Adipocyte (in vitro differentiated cells): ENCODE data around the gene PLA2G4A.

Experiments
- DNase-seq: peaks from one replicate; pipeline ENCODE4 v3.0.0-alpha.2; 2015; ENCODE audit warnings: low read depth
- H3K27me3 ChIP-seq: replicated peaks from 2 replicates; pipeline ENCODE4 v1.7.0; 2013; ENCODE audit warnings: mild to moderate bottlenecking, low read length, moderate library complexity; ENCODE audit not compliant: control insufficient read depth, insufficient read depth
- H3K36me3 ChIP-seq: 2 replicates; pipeline ENCODE4 v1.7.0; 2013; ENCODE audit warnings: low read length, mild to moderate bottlenecking, moderate library complexity; ENCODE audit not compliant: control insufficient read depth, insufficient read depth, severe bottlenecking
- H3K4me1 ChIP-seq: 2 replicates; pipeline ENCODE4 v1.7.0; 2013; ENCODE audit warnings: mild to moderate bottlenecking, low read length, moderate library complexity; ENCODE audit not compliant: control insufficient read depth, insufficient read depth
- H3K4me3 ChIP-seq: 2 replicates; pipeline ENCODE4 v1.7.0; 2013; ENCODE audit warnings: mild to moderate bottlenecking, low read length, moderate library complexity
- H3K9ac ChIP-seq: 2 replicates; pipeline ENCODE4 v1.7.0; 2013; ENCODE audit warnings: mild to moderate bottlenecking, low read length, moderate library complexity
- H3K9me3 ChIP-seq: 2 replicates; pipeline ENCODE4 v1.7.0; 2013; ENCODE audit warnings: mild to moderate bottlenecking, low read length, moderate library complexity; ENCODE audit not compliant: control insufficient read depth

Gene PLA2G4A

DNA sequence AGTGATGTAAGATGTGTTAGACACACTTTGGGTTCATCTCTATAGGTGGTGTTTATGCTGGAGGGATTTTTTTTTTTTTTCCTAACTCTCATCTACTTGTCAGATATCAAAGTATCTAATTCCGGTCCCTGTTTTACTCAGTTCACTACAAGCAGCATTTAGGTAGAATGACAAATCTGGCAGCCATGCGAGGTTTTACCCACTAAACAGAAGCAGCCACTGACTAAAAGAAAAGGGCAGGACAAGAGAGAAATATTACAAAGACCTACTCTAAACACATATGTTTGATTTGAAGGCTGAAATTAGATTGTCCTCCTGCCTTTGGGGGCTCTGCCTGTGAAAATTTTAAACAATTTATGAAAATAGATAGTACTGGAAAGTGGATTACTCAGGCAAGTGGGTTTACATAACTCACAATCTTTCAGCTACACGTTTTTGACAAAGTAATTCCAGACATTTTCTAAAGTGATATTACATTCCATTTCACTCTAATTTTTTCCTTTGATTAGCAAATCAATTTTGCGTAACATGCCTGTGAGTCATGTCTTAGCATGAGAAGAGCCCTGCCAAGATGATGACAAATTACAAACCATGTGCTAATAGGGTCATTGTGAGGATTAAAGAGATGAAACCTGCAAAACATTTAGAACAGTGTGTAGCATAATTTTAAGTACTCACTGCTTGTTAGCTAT is 172.6 kb downstream of the PLA2G4A start:
- H3K4me3 ChIP-seq = peak overlapping the region; percentile 5
- peak; percentile 87 for DNase-seq

DNA sequence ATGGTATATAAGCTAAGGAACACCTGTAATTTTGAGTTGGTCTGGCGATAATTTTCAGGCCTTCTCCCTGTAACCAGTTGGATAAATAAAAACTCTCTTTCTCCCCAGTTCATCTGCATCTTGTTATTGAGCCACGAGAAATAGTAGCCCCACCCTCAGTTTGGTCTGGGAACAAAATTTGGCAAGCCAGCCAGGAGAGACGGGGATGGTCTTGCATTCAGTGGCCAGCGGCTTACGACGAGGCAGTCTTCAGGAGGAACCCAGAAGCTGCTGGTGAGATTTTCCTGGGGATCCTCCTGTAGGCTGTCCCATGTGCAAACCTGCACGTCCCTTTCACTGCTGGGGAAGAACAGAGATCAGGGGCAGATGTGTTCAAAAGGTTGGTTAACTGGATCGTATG is 174.6 kb downstream of the PLA2G4A start:
- peaks cover 4% of the 10 kb centered on the region for H3K9me3 ChIP-seq
- DNase-seq = no peak
- no peak overlapping the region for H3K4me3 ChIP-seq
- H3K4me1 ChIP-seq = peaks cover 14% of the 10 kb centered on the region
- no peaks in the 10 kb centered on the region for H3K36me3 ChIP-seq
- no peak overlapping the region for H3K9ac ChIP-seq
- no peaks in the 10 kb centered on the region for H3K27me3 ChIP-seq

More for the DNA sequence above, 172.6 kb downstream of the PLA2G4A start:
- no peaks in the 10 kb centered on the region for H3K9me3 ChIP-seq
- peak overlapping the region; percentile 12 for H3K9ac ChIP-seq
- no peaks in the 10 kb centered on the region for H3K36me3 ChIP-seq
- peaks cover 14% of the 10 kb centered on the region for H3K4me1 ChIP-seq
- H3K27me3 ChIP-seq = no peaks in the 10 kb centered on the region

DNA sequence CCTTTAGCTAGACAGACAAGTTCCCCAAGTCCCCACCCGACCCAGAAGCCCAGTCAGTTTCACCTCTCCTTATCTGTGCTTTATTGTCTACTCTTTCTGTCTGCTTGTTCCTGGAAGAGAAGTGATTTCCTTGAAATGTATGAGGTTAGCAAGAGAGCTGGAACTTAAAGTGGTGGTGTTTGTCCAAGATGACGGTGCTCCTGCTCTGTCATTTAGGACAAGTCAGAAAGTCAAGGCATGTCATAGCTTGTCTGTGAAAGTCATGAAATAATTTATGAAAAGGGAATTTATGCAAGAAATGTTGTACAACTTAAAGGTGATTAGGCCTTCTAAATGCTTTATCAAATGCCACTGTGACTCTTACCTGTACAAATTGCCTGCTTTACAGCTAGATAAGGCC is 178.1 kb downstream of the PLA2G4A start:
- no peak for DNase-seq
- H3K9me3 ChIP-seq = peaks cover 4% of the 10 kb centered on the region
- H3K4me3 ChIP-seq = no peak overlapping the region

DNA sequence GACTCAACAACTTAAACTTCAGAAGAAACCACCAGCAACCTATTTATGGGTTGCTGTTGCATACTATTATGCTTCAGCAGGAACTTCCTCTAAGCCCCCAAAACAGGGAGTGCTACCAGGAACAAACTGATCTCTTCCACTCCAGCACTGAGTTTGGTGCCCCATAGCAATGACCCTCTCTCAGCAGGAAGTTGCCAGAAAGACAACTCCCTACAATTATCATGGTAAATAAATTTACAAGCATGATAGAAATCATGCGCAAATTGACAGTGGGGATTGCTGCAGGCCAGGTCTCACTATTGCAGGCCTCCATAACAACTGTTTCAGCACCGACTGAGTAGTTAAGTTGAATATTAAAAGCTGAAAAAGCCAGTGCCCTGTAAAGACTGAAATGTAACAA is 180.6 kb downstream of the PLA2G4A start:
- H3K9ac ChIP-seq = no peak overlapping the region
- H3K9me3 ChIP-seq = peaks cover 4% of the 10 kb centered on the region
- H3K4me1 ChIP-seq = no peaks in the 10 kb centered on the region
- no peaks in the 10 kb centered on the region for H3K27me3 ChIP-seq
- H3K36me3 ChIP-seq = no peaks in the 10 kb centered on the region
- no peak overlapping the region for H3K4me3 ChIP-seq
- DNase-seq = no peak

More for the DNA sequence above, 178.1 kb downstream of the PLA2G4A start:
- Histone ChIP-seq H3K27me3 (no peaks in the 10 kb centered on the region), H3K9ac (no peak overlapping the region), H3K4me1 (peaks cover 2% of the 10 kb centered on the region), H3K36me3 (no peaks in the 10 kb centered on the region)

DNA sequence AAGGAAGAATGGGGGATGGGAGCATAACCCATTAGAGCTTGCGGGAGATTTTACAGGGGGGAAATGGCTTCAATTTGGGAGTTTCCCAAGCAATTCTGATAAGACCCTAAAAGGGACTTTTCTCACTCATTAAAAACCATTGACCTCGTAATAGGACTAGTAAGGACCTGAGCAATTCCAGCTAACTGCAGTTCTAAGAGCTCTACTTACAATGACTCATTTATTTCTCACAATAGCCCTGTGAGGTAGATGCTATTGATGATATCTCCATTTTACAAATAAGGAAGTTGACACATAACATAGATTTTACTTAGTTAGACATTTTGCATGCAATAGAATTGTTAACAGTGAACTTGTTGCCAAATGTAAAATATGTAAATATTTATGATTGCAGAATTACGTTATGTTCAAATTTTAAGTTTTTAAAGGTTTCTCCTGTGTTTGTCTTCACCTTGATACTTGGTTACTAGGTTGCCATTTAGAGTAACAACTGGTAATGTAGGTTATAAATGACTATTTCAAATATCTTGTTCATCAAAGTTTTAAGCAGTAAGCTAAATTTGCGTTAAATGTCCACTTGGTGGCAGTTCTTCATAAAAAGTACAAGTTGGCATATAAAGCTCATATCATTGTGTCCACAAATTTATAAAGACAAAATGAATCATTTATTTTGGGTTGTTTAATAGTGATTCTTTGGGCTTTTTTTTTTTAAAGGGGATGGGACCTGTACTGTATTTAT is 182.0 kb downstream of the PLA2G4A start:
- Histone ChIP-seq H3K4me1 (no peaks in the 10 kb centered on the region), H3K9me3 (peaks cover 4% of the 10 kb centered on the region), H3K4me3 (no peak overlapping the region), H3K27me3 (no peaks in the 10 kb centered on the region), H3K9ac (no peak overlapping the region), H3K36me3 (no peaks in the 10 kb centered on the region)
- DNase-seq = no peak

DNA sequence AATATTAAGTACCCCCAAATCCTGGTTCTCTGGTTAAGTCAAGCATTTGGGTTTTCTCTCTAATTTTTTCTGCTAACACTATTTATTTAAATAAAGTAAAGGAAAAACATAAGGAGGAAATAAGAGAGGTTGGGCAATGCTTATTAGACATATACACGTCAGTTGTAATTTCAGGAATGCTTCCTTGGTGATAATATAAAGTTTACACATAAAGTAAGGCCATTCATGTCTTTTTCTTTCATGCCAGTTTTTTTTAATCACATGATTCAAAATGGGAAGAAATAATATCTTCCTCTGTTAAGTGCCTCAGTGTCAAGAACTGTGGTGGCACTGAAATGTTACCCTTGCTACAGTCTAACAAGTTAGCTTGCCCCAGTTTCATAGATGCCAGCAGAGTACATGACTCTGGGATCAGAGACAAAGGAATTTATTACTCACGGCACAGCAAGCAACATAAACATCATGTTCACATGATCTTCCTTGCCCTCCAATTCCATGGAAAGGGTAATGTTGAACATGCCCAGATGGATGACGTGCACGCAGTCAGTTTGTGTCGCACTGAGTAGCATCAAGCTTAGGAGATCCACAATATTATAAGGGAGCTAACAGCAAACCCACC is 184.9 kb downstream of the PLA2G4A start:
- Histone ChIP-seq H3K4me1 (no peaks in the 10 kb centered on the region), H3K9ac (no peak overlapping the region), H3K4me3 (no peak overlapping the region), H3K27me3 (no peaks in the 10 kb centered on the region), H3K9me3 (no peaks in the 10 kb centered on the region), H3K36me3 (no peaks in the 10 kb centered on the region)
- peak; percentile 11 for DNase-seq

DNA sequence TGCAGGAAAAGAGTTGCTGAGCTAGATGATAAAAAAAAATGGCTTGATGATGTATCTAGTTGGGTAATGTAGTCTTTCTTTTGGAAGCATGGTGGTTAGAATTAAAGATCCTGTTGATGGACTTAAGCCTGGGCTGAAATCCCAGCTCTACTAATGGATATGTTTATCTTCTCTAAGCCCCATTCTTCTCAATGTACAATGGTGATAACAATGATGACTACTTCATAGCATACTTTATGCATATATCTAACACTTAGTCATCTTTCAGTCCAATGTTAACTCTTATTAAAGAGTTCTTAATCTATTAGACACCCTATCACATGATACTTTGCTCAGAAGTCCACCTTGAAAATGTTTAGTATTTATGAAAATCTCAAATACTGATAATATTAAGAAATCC is 189.5 kb downstream of the PLA2G4A start:
- no peaks in the 10 kb centered on the region for H3K4me1 ChIP-seq

DNA sequence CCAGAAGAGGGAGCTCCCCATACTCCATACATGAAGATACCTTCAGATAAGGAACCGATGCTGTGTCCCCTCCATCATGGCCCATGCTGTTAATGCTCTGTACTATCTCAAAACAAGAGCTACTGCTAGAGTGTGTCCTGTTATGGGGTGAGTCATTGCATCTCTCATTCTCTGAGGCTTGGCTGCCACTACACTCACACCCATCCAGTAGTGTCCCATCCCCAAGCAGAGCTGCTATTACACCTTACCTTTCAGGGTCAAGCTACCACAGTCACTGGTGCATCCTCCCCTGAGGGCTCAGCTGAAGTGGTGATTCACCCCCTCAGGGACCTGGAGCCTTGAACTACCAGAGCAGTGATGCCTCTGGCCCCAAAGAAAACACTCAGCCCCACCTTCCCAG is 198.5 kb downstream of the PLA2G4A start:
- Histone ChIP-seq H3K9ac (no peak overlapping the region), H3K27me3 (no peaks in the 10 kb centered on the region), H3K36me3 (no peaks in the 10 kb centered on the region), H3K9me3 (peaks cover 19% of the 10 kb centered on the region), H3K4me1 (no peaks in the 10 kb centered on the region), H3K4me3 (no peak overlapping the region)
- DNase-seq = no peak

More for the DNA sequence above, 189.5 kb downstream of the PLA2G4A start:
- peaks cover 11% of the 10 kb centered on the region for H3K9me3 ChIP-seq
- H3K36me3 ChIP-seq = no peaks in the 10 kb centered on the region
- H3K27me3 ChIP-seq = no peaks in the 10 kb centered on the region
- no peak overlapping the region for H3K4me3 ChIP-seq
- H3K9ac ChIP-seq = no peak overlapping the region
- DNase-seq = no peak

DNA sequence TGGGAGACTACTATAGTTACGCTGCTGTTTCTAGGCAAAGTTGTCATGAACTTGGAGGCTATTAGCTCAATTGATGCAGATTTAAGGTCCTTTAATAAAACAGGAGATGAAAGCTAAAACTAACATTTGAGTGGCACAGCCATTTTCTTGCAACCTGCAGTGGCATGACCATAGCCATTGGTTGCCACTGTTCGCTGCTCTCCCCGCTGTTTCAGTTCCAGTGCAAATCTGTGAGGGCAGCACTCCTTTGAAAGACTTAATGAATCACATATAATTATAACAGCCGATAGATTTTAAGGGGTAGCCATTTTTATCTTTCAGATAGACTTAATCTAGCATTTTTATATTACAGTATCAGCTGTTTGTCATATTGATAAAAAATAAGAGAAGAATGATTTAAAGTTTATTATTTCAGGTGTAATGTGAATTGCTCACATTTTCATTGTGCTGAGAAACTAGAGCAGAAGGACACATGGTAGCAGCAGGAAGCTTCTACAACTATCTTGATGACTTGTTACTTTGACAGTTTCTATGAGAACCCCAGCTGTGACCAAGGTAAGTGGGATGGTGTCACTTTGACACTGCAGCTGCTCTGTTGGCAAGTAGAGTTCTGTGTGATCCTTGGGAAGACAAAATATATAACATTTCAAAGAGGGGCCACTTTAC is 203.7 kb downstream of the PLA2G4A start:
- DNase-seq = no peak
- no peak overlapping the region for H3K9ac ChIP-seq
- peaks cover 19% of the 10 kb centered on the region for H3K9me3 ChIP-seq
- no peak overlapping the region for H3K4me3 ChIP-seq
- no peaks in the 10 kb centered on the region for H3K27me3 ChIP-seq
- no peaks in the 10 kb centered on the region for H3K4me1 ChIP-seq
- no peaks in the 10 kb centered on the region for H3K36me3 ChIP-seq

DNA sequence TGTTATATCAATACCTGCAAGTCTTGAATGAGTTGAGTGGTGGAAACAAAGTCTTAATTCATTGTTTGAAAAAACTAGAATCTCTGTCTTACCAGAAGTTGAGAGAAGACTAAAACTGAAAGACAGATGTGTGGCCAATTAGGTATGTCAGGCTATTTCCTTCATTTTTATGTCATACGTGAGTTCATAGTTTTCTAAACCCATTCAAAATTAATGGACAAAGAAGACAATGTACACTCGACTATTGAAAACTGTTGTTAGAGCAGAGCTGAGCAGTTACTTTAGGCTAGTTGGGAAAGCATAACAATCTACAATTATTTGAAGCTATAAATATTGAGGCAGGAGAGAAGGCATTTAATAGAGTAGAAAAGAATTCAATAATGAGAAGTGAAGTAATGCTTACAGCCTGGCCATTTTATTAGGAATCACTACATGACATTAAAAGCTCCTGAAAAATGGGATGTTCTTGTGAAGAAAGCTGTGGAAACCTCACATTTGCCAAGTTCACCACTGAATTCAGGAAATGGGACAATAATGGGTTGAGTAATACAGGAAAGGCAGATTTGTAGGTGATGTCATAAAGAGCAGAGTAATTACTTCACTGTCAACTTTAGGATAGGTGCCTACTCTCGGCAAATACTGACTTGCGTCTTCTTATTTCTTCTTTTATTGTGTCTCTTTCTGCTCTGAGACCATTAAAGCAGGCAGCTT is 204.4 kb downstream of the PLA2G4A start:
- Histone ChIP-seq H3K9me3 (peaks cover 21% of the 10 kb centered on the region), H3K4me3 (no peak overlapping the region), H3K27me3 (no peaks in the 10 kb centered on the region), H3K4me1 (no peaks in the 10 kb centered on the region), H3K36me3 (no peaks in the 10 kb centered on the region), H3K9ac (no peak overlapping the region)
- no peak for DNase-seq
